GM12878 (cell line): ENCODE measurements around the gene CCL22. TPM values are rescaled to one million over a fixed set of nuclear protein-coding genes. Genes with fewer than 3 reads are reported as not detected.

Source experiments
- BCL11A ChIP-seq: IDR thresholded peaks from 2 replicates; pipeline ENCODE4 v1.6.1; 2011; ENCODE audit warnings: low read depth, low read length
- CBFB ChIP-seq: IDR thresholded peaks from 2 replicates; pipeline ENCODE4 v1.6.1; 2016; ENCODE audit warnings: antibody characterized with exemption, low read depth
- CBX5 ChIP-seq: sonication (generic); IDR thresholded peaks from 2 replicates; pipeline ENCODE4 v1.6.1; 2016; ENCODE audit warnings: low read depth, moderate library complexity, mild to moderate bottlenecking, inconsistent platforms
- CEBPZ ChIP-seq: fragments of 150-350 bp; IDR thresholded peaks from 2 replicates; pipeline ENCODE4 v1.6.1; 2016; ENCODE audit warnings: low read depth, low read length
- CREM ChIP-seq: IDR thresholded peaks from 2 replicates; pipeline ENCODE4 v1.6.1; 2014; ENCODE audit warnings: antibody characterized with exemption, low read depth
- E2F4 ChIP-seq: IDR thresholded peaks from 2 replicates; pipeline ENCODE4 v1.6.1; 2012; ENCODE audit warnings: low read depth, low read length, improper control_type of control experiment
- EP300 ChIP-seq, 2 experiments: fragments of 150-350 bp in 1 of 2; IDR thresholded peaks; 2 replicates each; pipeline ENCODE4 v1.6.1; 2011 to 2012; ENCODE audit warnings: low read depth in 2 of 2, low read length in 2 of 2, borderline replicate concordance in 1 of 2, improper control_type of control experiment in 1 of 2, inconsistent platforms in 1 of 2; ENCODE audit not compliant: control insufficient read depth in 1 of 2
- ETV6 ChIP-seq, 2 experiments: fragments of 450-650 bp in 1 of 2; IDR thresholded peaks in 1 of 2; conservative IDR thresholded peaks in 1 of 2; 2 replicates each; pipeline ENCODE4 v1.6.1; 2014; ENCODE audit warnings: antibody characterized with exemption in 1 of 2, borderline replicate concordance in 1 of 2, low read depth in 1 of 2, mild to moderate bottlenecking in 1 of 2, moderate library complexity in 1 of 2
- FOXM1 ChIP-seq: IDR thresholded peaks from 2 replicates; pipeline ENCODE4 v1.6.1; 2012; ENCODE audit warnings: low read depth, mild to moderate bottlenecking, inconsistent platforms, low read length, moderate library complexity
- GATAD2B ChIP-seq: fragments of 450-650 bp; conservative IDR thresholded peaks from 2 replicates; pipeline ENCODE4 v1.6.1; 2017; ENCODE audit warnings: low read depth, mild to moderate bottlenecking, moderate library complexity
- IKZF1 ChIP-seq: fragments of 450-650 bp; conservative IDR thresholded peaks from 2 replicates; pipeline ENCODE4 v1.6.1; 2017; ENCODE audit warnings: antibody characterized with exemption, mild to moderate bottlenecking
- IKZF2 ChIP-seq, 2 experiments: fragments of 450-650 bp; IDR thresholded peaks; 2 replicates each; pipeline ENCODE4 v1.6.1; 2017; ENCODE audit warnings: mild to moderate bottlenecking in 2 of 2, moderate library complexity in 2 of 2
- MEF2B ChIP-seq: fragments of 450-650 bp; IDR thresholded peaks from 2 replicates; pipeline ENCODE4 v1.6.1; 2018; ENCODE audit warnings: mild to moderate bottlenecking, moderate library complexity; ENCODE audit not compliant: partially characterized antibody, poor library complexity, severe bottlenecking
- MYB ChIP-seq: fragments of 150-350 bp; IDR thresholded peaks from 2 replicates; pipeline ENCODE4 v1.6.1; 2014; ENCODE audit warnings: mild to moderate bottlenecking, low read depth, low read length, borderline replicate concordance
- NFXL1 ChIP-seq: fragments of 450-650 bp; IDR thresholded peaks from 2 replicates; pipeline ENCODE4 v1.6.1; 2017; ENCODE audit warnings: antibody characterized with exemption, mild to moderate bottlenecking, borderline replicate concordance
- NR2F1 ChIP-seq: fragments of 450-650 bp; conservative IDR thresholded peaks from 2 replicates; pipeline ENCODE4 v1.6.1; 2017; ENCODE audit warnings: mild to moderate bottlenecking
- POLR2A ChIP-seq: IDR thresholded peaks from 2 replicates; pipeline ENCODE4 v1.6.1; 2011; ENCODE audit warnings: low read depth, mild to moderate bottlenecking, low read length
- RB1 ChIP-seq: fragments of 450-650 bp; formaldehyde crosslinking; IDR thresholded peaks from 2 replicates; pipeline ENCODE4 v1.6.1; 2017; ENCODE audit warnings: mild to moderate bottlenecking, borderline replicate concordance
- RELA ChIP-seq: fragments of 450-650 bp; IDR thresholded peaks from 2 replicates; pipeline ENCODE4 v1.8.0; 2014; ENCODE audit warnings: borderline replicate concordance; ENCODE audit not compliant: partially characterized antibody
- SMARCA5 ChIP-seq: fragments of 450-650 bp; IDR thresholded peaks from 2 replicates; pipeline ENCODE4 v1.6.1; 2017; ENCODE audit warnings: mild to moderate bottlenecking
- SPI1 ChIP-seq: IDR thresholded peaks from 2 replicates; pipeline ENCODE4 v1.6.1; 2011; ENCODE audit warnings: low read depth, mild to moderate bottlenecking, low read length, moderate library complexity, borderline replicate concordance; ENCODE audit not compliant: insufficient read depth
- TCF7 ChIP-seq: IDR thresholded peaks from 2 replicates; pipeline ENCODE4 v1.6.1; 2014; ENCODE audit warnings: antibody characterized with exemption, borderline replicate concordance
- YY1 ChIP-seq: IDR thresholded peaks from 2 replicates; pipeline ENCODE4 v1.6.1; 2011; ENCODE audit warnings: low read depth, mild to moderate bottlenecking, low read length
- ZNF687 ChIP-seq: fragments of 450-650 bp; IDR thresholded peaks from 2 replicates; pipeline ENCODE4 v1.6.1; 2017; ENCODE audit warnings: mild to moderate bottlenecking, moderate library complexity
- polyA plus RNA-seq, 11 experiments: library from polyadenylated mRNA; depleted of rRNA in 4 of 11; unstranded in 6 of 11; stranded (reverse) in 5 of 11; fragments of >200 nt; fragmentation: Nextera tagmentation in 4 of 11; fragmentation: Illumina TruSeq in 1 of 11; extraction: Ambion mirVana in 4 of 11; extraction: Trizol in 1 of 11; gene quantifications; 1 replicate in 1 of 11; 2 replicates in 10 of 11; pipeline versions ENCODE4 v1.2.1 to v1.2.3, GENCODE V29; 2011 to 2016; ENCODE audit warnings: inconsistent platforms in 2 of 11, missing spikeins in 2 of 11, low read depth in 1 of 11
- total RNA-seq, 4 experiments: library from RNA; depleted of rRNA in 3 of 4; stranded (reverse); fragments of >200 nt in 3 of 4; fragmentation: Illumina TruSeq in 1 of 4; extraction: Trizol in 1 of 4; gene quantifications; 2 replicates each; pipeline versions ENCODE4 v1.2.1 to v1.2.3, GENCODE V29; 2013 to 2021

Gene CCL22
- total and polyA plus RNA-seq, 10 of the 15 experiments (the other 5 are each of a cell fraction or from before 2014, with no cell fraction given) = 38.0 to 704 (median 349) TPM

GRCh38 chr16:57341062-57341440 is 17.5 kb upstream of the CCL22 start (continued):
- peak in 1 of 2 experiments; percentile 95; a peak in 2 of 4 replicates for TF ChIP-seq ETV6 (conservative IDR thresholded peaks at IDR 0.05 in 1 of 2, IDR thresholded peaks at IDR 0.05 in 1 of 2; ENCODE audit: borderline replicate concordance in 1 of 2, low read depth in 1 of 2)
- TF ChIP-seq NFXL1 = no peak
- TF ChIP-seq IKZF1 = peak; percentile 98
- no peak for TF ChIP-seq TCF7
- TF ChIP-seq MEF2B = peak; percentile 69
- no peak for TF ChIP-seq RB1
- 0 out of 2 replicates have a peak, but pooled peaks have one; percentile 16 for TF ChIP-seq YY1
- peak in 1 of 2 experiments; percentile 78; a peak in 1 of 4 replicates for TF ChIP-seq EP300 (IDR thresholded peaks at IDR 0.05; ENCODE audit: borderline replicate concordance in 1 of 2, control insufficient read depth in 1 of 2, low read depth in 2 of 2, low read length in 2 of 2)
- TF ChIP-seq GATAD2B = no peak; the same call in 1 of the 2 replicates
- TF ChIP-seq BCL11A = peak; percentile 80
- TF ChIP-seq CBFB = peak; percentile 75
- peak; percentile 76 for TF ChIP-seq NR2F1
- peak; percentile 98 to 99 for TF ChIP-seq IKZF2 (IDR thresholded peaks at IDR 0.05)
- TF ChIP-seq CREM = peak; percentile 81; the same call in 1 of the 2 replicates
- TF ChIP-seq MYB = no peak
- peak; percentile 67 for TF ChIP-seq RELA
- no peak; the same call in 1 of the 2 replicates for TF ChIP-seq SMARCA5
- TF ChIP-seq SPI1 = peak; percentile 74; the same call in 1 of the 2 replicates
- no peak for TF ChIP-seq E2F4
- TF ChIP-seq CBX5 = 0 out of 2 replicates have a peak, but pooled peaks have one; percentile 35
- TF ChIP-seq ZNF687 = peak; percentile 46
- no peak for TF ChIP-seq POLR2A
- peak; percentile 85; the same call in 1 of the 2 replicates for TF ChIP-seq FOXM1
- TF ChIP-seq CEBPZ = no peak
